Lower leg skin (tissue), 4 donors: Measurements from ENCODE around the gene KLHL34. TPM values are rescaled to one million over a fixed set of nuclear protein-coding genes. Genes with fewer than 3 reads are reported as not detected.

Experiments used
- DNase-seq, 2 donors: peaks; one replicate each; pipeline ENCODE4 v3.0.0-alpha.2; 2019; ENCODE audit warnings: low spot score in 2 of 2
- H3K4me3 ChIP-seq: fragments of 200-600 bp; sonication (generic); 2 replicates; pipeline ENCODE4 v1.5.1; 2017; ENCODE audit warnings: mild to moderate bottlenecking, low read depth; ENCODE audit not compliant: poor library complexity, severe bottlenecking
- CTCF ChIP-seq, 3 donors: fragments of 450-650 bp; IDR thresholded peaks; one replicate each; pipeline ENCODE4 v1.5.1; 2016; ENCODE audit warnings: antibody characterized with exemption in 3 of 3, mild to moderate bottlenecking in 3 of 3, moderate library complexity in 2 of 3
- POLR2A ChIP-seq, 2 donors: fragments of 450-650 bp; IDR thresholded peaks; one replicate each; pipeline ENCODE4 v1.6.1; 2016 to 2017; ENCODE audit warnings: antibody characterized with exemption in 2 of 2, mild to moderate bottlenecking in 1 of 2, moderate library complexity in 1 of 2
- WGBS, 2 donors: methylation state at CpG; one replicate each; pipeline ENCODE4 v1.1.5; 2018; 5-methylcytosine and 5-hydroxymethylcytosine counted together
- intact Hi-C: fragments of 100-400 bp; cut with DNase I; formaldehyde crosslinking; loops from one replicate; pipeline ENCODE4 v1.15.0; 2023; ENCODE audit warnings: low total_unique reads
- total RNA-seq, 4 donors: library from RNA; depleted of rRNA; stranded (reverse); fragments of >200 nt; gene quantifications; one replicate each; pipeline ENCODE4 v1.1.0, GENCODE V29; 2016

The KLHL34 gene
- total RNA-seq, 4 donors from 2014 or later, result 0.23 to 0.59 (median 0.37) TPM

GRCh38 chrX:21674430-21675186, 16.5 kb upstream of the KLHL34 start:
- DNase-seq, result no peak
- no peak overlapping the region for H3K4me3 ChIP-seq
- no peak for TF ChIP-seq CTCF (IDR thresholded peaks at IDR 0.05)
- no peak for TF ChIP-seq POLR2A (IDR thresholded peaks at IDR 0.05)
- WGBS, 2 donors, result 72 to 95% methylated on average over 4 of the region's 4 CpGs
- intact Hi-C loops, result no loop called here

GRCh38 chrX:21666679-21667078, 8.5 kb upstream of the KLHL34 start:
- H3K4me3 ChIP-seq, result no peak overlapping the region
- 62 to 74% methylated on average over 4 of the region's 4 CpGs for whole genome bisulfite sequencing, 2 donors
- TF ChIP-seq POLR2A (IDR thresholded peaks at IDR 0.05) (no peak), CTCF (IDR thresholded peaks at IDR 0.05) (no peak)
- DNase-seq, result no peak
- intact Hi-C loops, result no loop called here

GRCh38 chrX:21666252-21666651, 8.1 kb upstream of the KLHL34 start:
- no peak overlapping the region for H3K4me3 ChIP-seq
- WGBS, 2 donors, result 75 to 92% methylated on average over 4 of the region's 4 CpGs
- intact Hi-C loops, result no loop called here
- DNase-seq, result no peak
- TF ChIP-seq POLR2A (IDR thresholded peaks at IDR 0.05), result no peak
- no peak for TF ChIP-seq CTCF (IDR thresholded peaks at IDR 0.05)

- WGBS, 2 donors, result 59 to 66% methylated on average over 4 of the region's 4 CpGs
- TF ChIP-seq CTCF (IDR thresholded peaks at IDR 0.05) (no peak), POLR2A (IDR thresholded peaks at IDR 0.05) (no peak)
- no peak for DNase-seq
- intact Hi-C loops, result no loop called here
- no peak overlapping the region for H3K4me3 ChIP-seq
Measured at GRCh38 chrX:21662761-21663160, 4.6 kb upstream of the KLHL34 start.

- no peak for DNase-seq
- TF ChIP-seq POLR2A (IDR thresholded peaks at IDR 0.05) (no peak), CTCF (IDR thresholded peaks at IDR 0.05) (no peak)
- intact Hi-C loops, result no loop called here
- H3K4me3 ChIP-seq, result no peak overlapping the region
- WGBS, 2 donors, result 64 to 69% methylated on average over 6 of the region's 6 CpGs
Measured at GRCh38 chrX:21661316-21661715, 3.2 kb upstream of the KLHL34 start.

- intact Hi-C loops, result no loop called here
- no peak for DNase-seq
- no peak overlapping the region for H3K4me3 ChIP-seq
- TF ChIP-seq CTCF (IDR thresholded peaks at IDR 0.05), result no peak
- no peak for TF ChIP-seq POLR2A (IDR thresholded peaks at IDR 0.05)
- WGBS, 2 donors, result 86 to 92% methylated on average over 2 of the region's 2 CpGs
Measured at GRCh38 chrX:21660156-21660555, 2.0 kb upstream of the KLHL34 start.
